Left ventricle myocardium inferior (tissue), 1 donor: Measurements from ENCODE around the gene POU2AF1. TPM values are rescaled to one million over a fixed set of nuclear protein-coding genes. Genes with fewer than 3 reads are reported as not detected.

Experiments used
- DNase-seq: peaks from one replicate; pipeline ENCODE4 v3.0.0-alpha.2; 2020
- H3K27ac ChIP-seq: fragments of 200-600 bp; replicated peaks from 2 replicates; pipeline ENCODE4 v1.8.0; 2021
- H3K27me3 ChIP-seq: fragments of 200-600 bp; 2 replicates; pipeline ENCODE4 v1.8.0; 2021; ENCODE audit warnings: low read depth
- H3K36me3 ChIP-seq: fragments of 200-600 bp; 2 replicates; pipeline ENCODE4 v1.8.0; 2021
- H3K4me1 ChIP-seq: fragments of 200-600 bp; 2 replicates; pipeline ENCODE4 v1.8.0; 2021
- H3K4me3 ChIP-seq: fragments of 200-600 bp; 2 replicates; pipeline ENCODE4 v1.8.0; 2021; ENCODE audit warnings: mild to moderate bottlenecking, moderate library complexity
- H3K9me3 ChIP-seq: fragments of 200-600 bp; replicated peaks from 2 replicates; pipeline ENCODE4 v1.8.0; 2021
- CTCF ChIP-seq: fragments of 200-600 bp; IDR thresholded peaks from 2 replicates; pipeline ENCODE4 v1.8.0; 2021; ENCODE audit warnings: antibody characterized with exemption, mild to moderate bottlenecking, borderline replicate concordance
- intact Hi-C: fragments of 100-400 bp; cut with micrococcal nuclease; formaldehyde crosslinking; loops from one replicate; pipeline ENCODE4 v1.11.0; 2022
- total RNA-seq: library from RNA; stranded (reverse); fragmentation: NEBNext Ultra II Directional; extraction: Animal tissue kit (Norgen Biotek cat#: 25700); gene quantifications from one replicate; pipeline ENCODE4 v1.2.1, GENCODE V29; 2021
- donor health status: DM: no; HTN: yes; CAD: no; lungs with severe emphysema.

Gene POU2AF1
- total RNA-seq, 1 donor from 2014 or later: 0.05 TPM

- H3K4me3 ChIP-seq: no peak overlapping the region
- no peak overlapping the region for H3K27ac ChIP-seq
- DNase-seq: no peak
- no peak for TF ChIP-seq CTCF
- H3K36me3 ChIP-seq: no peaks in the 10 kb centered on the region
- intact Hi-C loops: no loop called here
- no peaks in the 10 kb centered on the region for H3K4me1 ChIP-seq
- no peaks in the 10 kb centered on the region for H3K27me3 ChIP-seq
- H3K9me3 ChIP-seq: no peaks in the 10 kb centered on the region
These were observed 30.0 kb upstream of the POU2AF1 start for GRCh38 chr11:111408789-111409727.

GRCh38 chr11:111407652-111408051, 28.6 kb upstream of the POU2AF1 start:
- H3K36me3 ChIP-seq: no peaks in the 10 kb centered on the region
- no peak for TF ChIP-seq CTCF
- H3K9me3 ChIP-seq: no peaks in the 10 kb centered on the region
- DNase-seq: no peak
- H3K27me3 ChIP-seq: no peaks in the 10 kb centered on the region
- H3K4me1 ChIP-seq: no peaks in the 10 kb centered on the region
- intact Hi-C loops: no loop called here
- H3K4me3 ChIP-seq: no peak overlapping the region
- no peak overlapping the region for H3K27ac ChIP-seq

GRCh38 chr11:111406589-111406988, 27.5 kb upstream of the POU2AF1 start:
- intact Hi-C loops: no loop called here
- Histone ChIP-seq H3K36me3 (no peaks in the 10 kb centered on the region), H3K9me3 (no peaks in the 10 kb centered on the region), H3K4me3 (no peak overlapping the region), H3K4me1 (no peaks in the 10 kb centered on the region), H3K27me3 (no peaks in the 10 kb centered on the region), H3K27ac (no peak overlapping the region)
- TF ChIP-seq CTCF: no peak
- DNase-seq: no peak

GRCh38 chr11:111406091-111406490, 27.0 kb upstream of the POU2AF1 start:
- Histone ChIP-seq H3K4me3 (no peak overlapping the region), H3K27ac (no peak overlapping the region), H3K36me3 (no peaks in the 10 kb centered on the region), H3K4me1 (no peaks in the 10 kb centered on the region), H3K9me3 (no peaks in the 10 kb centered on the region), H3K27me3 (no peaks in the 10 kb centered on the region)
- intact Hi-C loops: no loop called here
- DNase-seq: no peak
- no peak for TF ChIP-seq CTCF

GRCh38 chr11:111405551-111405950, 26.5 kb upstream of the POU2AF1 start:
- no peak for DNase-seq
- no peak overlapping the region for H3K27ac ChIP-seq
- H3K27me3 ChIP-seq: no peaks in the 10 kb centered on the region
- no peak overlapping the region for H3K4me3 ChIP-seq
- intact Hi-C loops: no loop called here
- H3K4me1 ChIP-seq: no peaks in the 10 kb centered on the region
- TF ChIP-seq CTCF: no peak
- H3K36me3 ChIP-seq: no peaks in the 10 kb centered on the region
- H3K9me3 ChIP-seq: no peaks in the 10 kb centered on the region
